Activated CD8-positive, alpha-beta memory T cell treated with anti-CD3 and anti-CD28 coated beads, Interleukin-2, amount 50 U/mL, for 4 hours (primary cell): Measurements from ENCODE around the gene RELT.

ENCODE experiments used
- DNase-seq: peaks from one replicate; pipeline ENCODE4 v3.0.0-alpha.2; 2020

Gene RELT

GRCh38 chr11:73392108-73393010, 16.2 kb downstream of the RELT start:
- no peak for DNase-seq

- DNase-seq: no peak
Measured at GRCh38 chr11:73393011-73393380, 16.8 kb downstream of the RELT start.

- peak; percentile 66 for DNase-seq
Measured at GRCh38 chr11:73393479-73394415, 17.5 kb downstream of the RELT start.

- DNase-seq: no peak
Measured at GRCh38 chr11:73394416-73395296, 18.5 kb downstream of the RELT start.

- no peak for DNase-seq
Measured at GRCh38 chr11:73395297-73396208, 19.4 kb downstream of the RELT start.

GRCh38 chr11:73396251-73396930, 20.2 kb downstream of the RELT start:
- no peak for DNase-seq

- DNase-seq: no peak
Measured at GRCh38 chr11:73396985-73397384, 20.8 kb downstream of the RELT start.

GRCh38 chr11:73397468-73398131, 21.4 kb downstream of the RELT start:
- no peak for DNase-seq

- no peak for DNase-seq
Measured at GRCh38 chr11:73398132-73398526, 21.9 kb downstream of the RELT start.

GRCh38 chr11:73398721-73399120, 22.5 kb downstream of the RELT start:
- DNase-seq: no peak

GRCh38 chr11:73399159-73399590, 23.0 kb downstream of the RELT start:
- DNase-seq: no peak

- DNase-seq: no peak
Measured at GRCh38 chr11:73399636-73400035, 23.4 kb downstream of the RELT start.

- no peak for DNase-seq
Measured at GRCh38 chr11:73400293-73400692, 24.1 kb downstream of the RELT start.

- no peak for DNase-seq
Measured at GRCh38 chr11:73401217-73401923, 25.2 kb downstream of the RELT start.

GRCh38 chr11:73401924-73402833, 26.0 kb downstream of the RELT start:
- DNase-seq: no peak

- DNase-seq: no peak
Measured at GRCh38 chr11:73402834-73403185, 26.6 kb downstream of the RELT start.

- DNase-seq: no peak
Measured at GRCh38 chr11:73403541-73403940, 27.3 kb downstream of the RELT start.

- no peak for DNase-seq
Measured at GRCh38 chr11:73404048-73404447, 27.8 kb downstream of the RELT start.
